Measurements from ENCODE around the gene YPEL1. TPM values are rescaled to one million over a fixed set of nuclear protein-coding genes. Genes with fewer than 3 reads are reported as not detected.
"Not testable (repeated sequence)": the region's sequence is repeated elsewhere in the genome, so short reads cannot be mapped to it uniquely, and the experiment has no call there.

YPEL1 gene
- total RNA-seq, 2 donors from 2014 or later = 1.2 to 1.8 TPM

DNA sequence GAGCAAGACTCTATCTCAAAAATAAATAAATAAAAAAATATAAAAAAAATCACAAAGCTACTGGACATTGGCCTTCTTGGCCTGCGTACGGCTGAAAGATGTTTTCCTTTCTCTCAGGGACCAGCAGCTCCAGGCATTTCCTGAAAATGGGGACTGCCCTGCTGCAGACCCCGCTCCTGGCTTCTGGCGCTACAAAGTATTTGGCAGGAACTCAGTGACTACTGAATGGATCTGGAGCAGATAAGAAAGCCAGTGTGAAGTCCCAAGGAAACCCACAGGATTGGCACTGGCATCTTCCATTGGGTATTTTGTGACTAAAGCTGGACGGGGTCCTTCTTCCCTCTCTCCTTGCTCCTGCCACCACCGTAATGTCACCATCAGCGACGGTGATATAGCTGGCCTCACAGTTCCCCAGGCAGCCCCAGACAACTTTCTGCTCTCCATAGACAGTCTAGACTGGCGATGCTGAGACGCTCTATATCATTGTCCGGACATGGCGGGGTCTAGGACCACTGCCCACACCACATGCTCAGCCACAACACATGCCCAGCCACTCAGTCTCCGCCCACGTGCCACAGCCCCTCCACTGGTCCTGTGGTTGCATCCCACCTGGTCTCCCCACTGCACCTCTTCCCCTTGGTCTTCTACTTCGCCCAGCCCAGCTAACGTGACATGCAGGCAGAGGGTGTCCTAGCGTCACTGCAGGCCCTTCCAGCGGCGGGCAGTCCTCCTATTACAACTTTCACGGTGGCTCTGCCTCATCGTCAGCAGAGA, 22.7 kb upstream of the YPEL1 start:
- no peak for DNase-seq (ENCODE audit: low spot score)
- intact Hi-C loops (cut with DNase I) = loop anchor here in 1 of 2 donors (10.0 kb wide), 1 partner anchor 1183 kb away; no protein-coding TSS in a partner anchor

DNA sequence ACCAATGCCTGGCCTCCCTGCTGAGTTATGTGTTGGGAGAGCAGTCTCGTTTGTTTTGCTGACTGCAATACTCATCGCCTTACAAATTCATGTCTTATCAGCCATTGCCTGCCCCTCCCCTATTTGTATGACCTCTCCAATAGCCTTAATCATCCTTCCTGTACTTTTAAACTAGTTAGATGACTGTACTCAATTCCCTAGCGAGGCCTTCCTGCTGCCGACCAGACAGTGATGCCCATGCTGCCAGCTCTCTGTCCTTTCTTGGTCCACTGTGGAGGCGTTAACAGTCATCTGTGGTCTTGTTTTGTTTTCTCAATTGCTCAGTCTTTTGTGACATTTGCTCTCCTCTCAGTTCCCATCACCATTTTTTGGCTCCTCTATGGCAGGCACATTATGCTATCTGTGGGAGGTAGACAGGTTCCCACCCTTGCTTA, 20.3 kb upstream of the YPEL1 start:
- DNase-seq (ENCODE audit: low spot score) = peak; percentile 78
- intact Hi-C loops (cut with DNase I) = loop anchor here in 1 of 2 donors (10.0 kb wide), 1 partner anchor 1181 kb away; no protein-coding TSS in a partner anchor

DNA sequence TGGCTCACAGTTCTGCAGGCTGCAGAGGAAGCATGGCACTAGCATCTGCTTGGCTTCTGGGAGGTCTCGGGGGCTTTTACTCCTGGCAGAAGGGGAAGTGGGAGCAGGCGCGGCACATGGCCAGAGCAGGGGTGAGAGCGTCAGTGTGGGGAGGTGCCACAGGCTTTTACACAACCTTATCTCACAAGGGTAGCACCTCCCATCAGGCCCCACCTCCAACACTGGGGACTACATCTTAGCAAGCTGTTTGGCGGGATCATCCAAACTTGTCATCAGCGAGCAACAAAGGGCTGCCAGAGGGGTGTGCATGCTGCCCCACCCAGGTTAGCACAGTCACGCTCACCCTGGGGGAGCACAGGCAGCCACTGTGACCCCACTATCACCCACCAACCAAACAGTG, 18.9 kb upstream of the YPEL1 start:
- intact Hi-C loops (cut with DNase I) = loop anchor here in 1 of 2 donors (10.0 kb wide), 1 partner anchor 1180 kb away; no protein-coding TSS in a partner anchor
- DNase-seq (ENCODE audit: low spot score) = no peak

DNA sequence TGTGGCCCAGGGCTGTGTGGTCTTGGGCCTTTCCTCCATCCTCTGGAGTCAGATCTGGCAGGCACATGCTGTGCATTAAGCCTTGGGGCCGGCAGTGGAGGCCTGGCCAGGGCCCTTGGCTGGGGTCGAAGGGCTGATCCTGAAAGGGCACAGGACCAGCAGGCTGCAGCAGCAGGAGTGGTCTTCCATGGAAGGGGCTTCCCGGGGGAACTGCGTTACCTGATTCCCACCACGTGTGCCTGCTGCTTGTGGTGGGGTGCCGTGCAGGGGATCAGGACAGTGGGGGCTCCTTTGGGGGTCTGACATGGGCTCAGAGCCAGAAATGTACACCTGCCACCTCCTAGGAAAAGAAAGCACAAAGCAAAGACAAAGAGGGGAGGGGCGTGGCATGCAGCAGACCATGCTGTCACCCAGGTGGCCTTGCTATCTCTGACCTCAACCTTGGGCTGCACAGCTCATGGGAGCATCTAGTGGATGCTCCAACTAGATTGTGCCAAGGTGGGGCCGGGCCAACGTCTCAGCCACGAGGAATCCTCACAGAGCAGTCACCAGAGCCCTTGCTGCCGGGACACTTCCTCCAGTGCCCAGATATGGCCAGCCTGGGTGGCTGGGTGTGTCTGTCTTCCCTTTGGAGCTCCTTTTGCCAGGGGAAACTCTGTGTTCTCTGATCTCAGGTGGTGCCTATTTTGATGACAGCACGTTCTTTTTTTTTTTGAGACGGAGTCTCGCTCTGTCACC, 17.9 kb upstream of the YPEL1 start:
- intact Hi-C loops (cut with DNase I) = loop anchor here in 1 of 2 donors (10.0 kb wide), 1 partner anchor 1179 kb away; no protein-coding TSS in a partner anchor

DNA sequence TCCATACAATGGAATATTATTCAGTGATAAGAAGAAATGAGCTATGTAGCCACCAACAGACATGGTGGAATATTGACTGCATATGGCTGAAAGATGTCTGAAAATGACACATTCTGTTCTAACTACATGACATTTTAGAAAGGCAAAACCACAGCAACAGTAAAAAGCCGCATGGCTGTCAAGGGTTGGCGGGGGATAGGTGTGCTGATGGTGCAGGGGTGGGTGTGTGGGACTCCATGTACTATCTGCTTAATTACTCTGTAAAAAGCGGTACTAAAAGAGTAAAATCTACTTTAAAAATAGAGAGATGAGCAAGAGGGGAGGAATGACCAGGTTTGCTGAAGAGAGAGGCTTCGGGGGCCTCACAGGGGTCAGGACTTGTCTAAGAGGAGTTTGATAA, 16.7 kb upstream of the YPEL1 start:
- intact Hi-C loops (cut with DNase I) = loop anchor here in 1 of 2 donors (10.0 kb wide), 1 partner anchor 1177 kb away; no protein-coding TSS in a partner anchor
- DNase-seq (ENCODE audit: low spot score) = no peak

More for the DNA sequence above, 17.9 kb upstream of the YPEL1 start:
- no peak for DNase-seq (ENCODE audit: low spot score)

DNA sequence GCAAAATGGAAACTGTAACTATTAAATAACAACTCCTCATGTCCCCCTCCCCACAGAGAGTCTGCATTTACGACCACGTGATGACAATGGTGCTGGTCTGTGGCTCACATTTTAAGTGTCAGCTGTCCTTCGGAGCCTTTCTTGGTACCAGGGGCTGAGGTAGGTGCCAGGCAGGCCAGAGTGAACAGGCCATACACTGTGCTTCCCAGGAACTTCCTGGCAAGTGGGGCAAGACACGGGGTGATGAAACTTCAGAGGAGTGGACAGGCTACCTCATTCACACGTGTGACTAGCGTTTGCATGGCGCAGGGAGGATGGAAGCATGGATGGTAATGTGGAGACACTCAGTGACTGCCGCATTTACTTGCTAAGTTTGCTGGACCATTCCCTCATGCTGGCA, 10.4 kb upstream of the YPEL1 start:
- no peak for DNase-seq (ENCODE audit: low spot score)
- intact Hi-C loops (cut with DNase I) = no loop called here

DNA sequence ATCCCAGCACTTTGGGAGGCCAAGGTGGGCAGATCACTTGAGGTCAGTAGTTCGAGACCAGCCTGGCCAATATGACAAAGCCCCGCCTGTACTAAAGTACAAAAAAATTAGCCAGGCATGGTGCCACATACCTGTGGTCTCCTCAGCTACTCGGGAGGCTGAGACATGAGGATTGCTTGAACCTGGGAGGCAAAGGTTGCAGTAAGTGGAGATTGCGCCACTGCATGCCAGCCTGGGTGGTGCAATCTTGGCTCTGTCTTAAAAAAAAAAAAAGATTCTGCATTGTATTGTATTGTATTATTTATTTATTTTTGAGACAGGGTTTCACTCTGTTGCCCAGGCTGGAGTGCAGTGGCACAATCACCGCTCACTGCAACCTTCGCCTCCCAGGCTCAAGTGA, 9.3 kb upstream of the YPEL1 start:
- DNase-seq (ENCODE audit: low spot score); intact Hi-C loops (cut with DNase I): not testable (repeated sequence)

DNA sequence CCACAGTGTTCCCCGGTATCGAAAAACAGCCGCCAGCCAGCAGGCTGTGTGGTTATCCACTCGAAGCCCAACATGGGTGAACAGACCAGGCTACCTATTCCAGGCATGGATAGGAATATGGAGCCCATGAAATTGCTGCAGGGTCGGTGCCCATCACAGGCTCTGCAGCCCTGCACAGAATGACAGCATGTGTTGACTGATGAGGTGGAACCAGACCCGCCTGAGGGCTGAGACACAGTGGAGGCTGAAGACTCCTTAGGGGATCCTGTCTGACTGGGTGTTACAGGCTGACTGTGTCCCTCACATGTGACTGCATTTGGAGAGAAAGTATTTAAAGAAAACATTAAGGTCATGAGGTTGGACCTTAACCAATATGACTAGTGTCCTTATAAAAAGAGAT, 6.2 kb upstream of the YPEL1 start:
- intact Hi-C loops (cut with DNase I) = no loop called here
- DNase-seq (ENCODE audit: low spot score) = no peak

DNA sequence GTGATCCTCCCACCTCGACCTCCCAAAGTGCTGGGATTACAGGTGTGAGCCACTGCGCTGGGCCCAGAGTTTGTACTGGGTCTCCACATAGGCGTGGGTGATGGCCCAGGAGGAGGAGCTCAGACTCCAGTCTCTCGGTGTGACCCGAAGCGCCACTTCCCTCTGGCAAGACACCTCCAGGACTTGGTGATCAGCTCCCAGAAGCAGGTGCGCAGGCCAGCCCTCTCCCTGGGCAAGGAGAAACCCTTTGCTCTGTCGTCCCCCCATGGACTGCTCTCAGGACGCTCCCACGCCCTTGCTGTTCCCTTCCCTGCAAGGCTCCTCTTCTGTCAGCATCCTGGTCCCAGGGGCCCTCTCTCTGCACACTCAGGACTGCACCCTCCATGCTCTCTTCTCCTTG, 5.5 kb upstream of the YPEL1 start:
- intact Hi-C loops (cut with DNase I) = no loop called here
- no peak for DNase-seq (ENCODE audit: low spot score)

DNA sequence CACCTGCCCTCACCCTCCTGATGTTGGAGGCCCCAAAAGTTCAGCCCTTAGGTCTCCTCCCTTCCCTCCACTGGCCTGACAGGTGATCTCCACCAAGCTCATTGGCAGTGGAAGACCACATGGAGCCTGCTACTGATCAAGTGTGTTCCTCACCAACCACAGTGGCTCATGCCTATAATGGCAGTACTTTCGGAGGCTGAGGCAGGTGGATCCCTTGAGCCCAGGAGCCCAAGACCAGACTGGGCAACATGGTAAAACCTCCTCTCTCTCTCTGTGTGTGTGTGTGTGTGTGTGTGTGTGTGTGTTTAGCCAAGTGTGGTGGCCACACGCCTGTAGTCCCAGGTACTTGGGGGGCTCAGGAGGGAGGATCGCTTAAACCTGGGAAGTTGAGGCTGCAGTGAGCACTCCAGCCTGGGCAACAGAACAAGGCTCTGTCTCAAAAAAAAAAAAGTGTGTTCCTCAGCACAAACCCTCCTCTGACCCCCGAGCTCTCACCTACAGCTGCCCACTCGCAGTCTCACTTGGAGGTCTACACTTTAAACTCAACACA, 4.3 kb upstream of the YPEL1 start:
- intact Hi-C loops (cut with DNase I) = no loop called here
- no peak for DNase-seq (ENCODE audit: low spot score)

DNA sequence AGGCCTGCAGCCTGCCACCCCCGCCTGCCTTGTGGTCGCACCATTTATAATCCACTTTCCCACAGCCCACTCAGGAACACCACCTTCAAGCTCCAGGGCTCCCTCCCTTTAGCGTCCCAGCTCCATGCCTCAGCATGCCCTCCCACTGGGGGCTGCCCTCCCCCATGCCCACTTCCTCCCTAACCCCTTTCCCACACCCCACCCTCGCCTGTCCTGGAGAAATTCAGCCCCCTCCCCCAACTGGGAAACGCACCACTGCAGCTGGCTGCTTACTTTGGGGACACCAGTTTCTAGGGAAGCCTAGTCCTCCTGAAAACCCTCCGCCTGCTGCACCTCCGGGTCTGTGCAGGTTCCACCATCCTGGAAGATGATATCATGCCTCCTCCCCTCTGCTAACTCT, 3.4 kb upstream of the YPEL1 start:
- no peak for DNase-seq (ENCODE audit: low spot score)
- intact Hi-C loops (cut with DNase I) = no loop called here

DNA sequence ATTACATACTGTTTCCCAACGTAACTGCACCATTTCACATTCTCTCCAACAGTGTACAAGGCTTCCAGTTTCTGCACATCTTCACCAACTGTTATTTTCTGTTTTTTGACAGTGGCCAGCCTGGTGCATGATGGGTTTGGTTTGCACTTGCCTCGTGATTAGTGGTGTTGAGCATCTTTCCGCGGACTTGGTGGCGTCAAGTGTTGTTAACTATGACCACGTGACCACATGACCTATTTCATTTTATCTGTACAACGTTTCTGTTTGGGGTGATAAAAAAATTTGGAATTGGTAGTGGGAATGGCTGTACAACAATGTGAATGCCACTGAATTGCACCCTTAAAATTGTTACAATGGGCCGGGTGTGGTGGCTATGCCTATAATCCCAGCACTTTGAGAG, 2.5 kb upstream of the YPEL1 start:
- DNase-seq (ENCODE audit: low spot score) = no peak
- intact Hi-C loops (cut with DNase I) = no loop called here

DNA sequence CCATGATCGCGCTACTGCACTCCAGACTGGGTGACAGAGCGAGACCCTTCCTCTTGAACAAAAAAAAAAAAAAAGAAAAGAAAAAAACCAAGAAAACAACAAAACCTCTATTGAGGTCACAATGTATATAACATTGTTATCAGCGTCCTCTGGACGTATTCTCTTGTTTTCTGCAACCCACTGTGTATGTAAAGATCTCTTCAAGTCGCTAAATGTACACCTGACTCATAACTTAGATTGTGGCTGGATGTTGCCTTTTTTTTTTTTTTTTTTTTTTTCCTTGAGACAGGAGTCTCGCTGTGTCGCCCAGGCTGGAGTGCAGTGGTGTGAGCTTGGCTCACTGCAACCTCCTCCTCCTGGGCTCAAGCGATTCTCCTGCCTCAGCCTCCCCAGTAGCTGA, 1.4 kb upstream of the YPEL1 start:
- intact Hi-C loops (cut with DNase I) = no loop called here
- DNase-seq (ENCODE audit: low spot score) = no peak

DNA sequence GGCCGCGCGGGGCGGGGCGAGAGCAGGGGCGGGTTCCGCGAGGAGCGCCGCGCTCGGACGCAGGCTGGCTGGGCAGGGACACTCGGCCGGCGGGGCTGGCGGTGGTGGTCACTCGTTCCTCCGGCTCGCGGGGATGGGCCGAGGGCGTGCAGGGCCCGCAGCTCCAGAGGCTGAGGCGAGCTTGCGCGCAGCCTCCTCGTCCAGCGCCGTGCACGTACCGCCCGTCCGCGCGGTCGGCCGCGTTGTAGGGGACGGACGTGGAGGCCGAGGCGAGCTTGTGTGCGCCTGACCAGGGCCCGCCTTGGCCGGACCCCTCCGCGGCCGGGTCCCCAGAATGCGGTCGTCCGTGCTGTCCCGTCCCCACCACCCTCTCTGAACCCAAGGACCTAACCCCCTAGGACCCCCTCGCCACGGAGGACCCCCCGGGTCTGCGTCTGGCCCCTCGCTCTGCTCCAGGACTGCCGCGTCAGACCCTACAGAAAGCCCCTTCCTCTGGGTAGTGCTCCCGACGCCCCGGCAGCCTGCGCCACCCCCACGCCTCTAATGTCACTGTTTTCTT, 569 bp upstream of the YPEL1 start:
- no peak for DNase-seq (ENCODE audit: low spot score)
- intact Hi-C loops (cut with DNase I) = no loop called here

DNA sequence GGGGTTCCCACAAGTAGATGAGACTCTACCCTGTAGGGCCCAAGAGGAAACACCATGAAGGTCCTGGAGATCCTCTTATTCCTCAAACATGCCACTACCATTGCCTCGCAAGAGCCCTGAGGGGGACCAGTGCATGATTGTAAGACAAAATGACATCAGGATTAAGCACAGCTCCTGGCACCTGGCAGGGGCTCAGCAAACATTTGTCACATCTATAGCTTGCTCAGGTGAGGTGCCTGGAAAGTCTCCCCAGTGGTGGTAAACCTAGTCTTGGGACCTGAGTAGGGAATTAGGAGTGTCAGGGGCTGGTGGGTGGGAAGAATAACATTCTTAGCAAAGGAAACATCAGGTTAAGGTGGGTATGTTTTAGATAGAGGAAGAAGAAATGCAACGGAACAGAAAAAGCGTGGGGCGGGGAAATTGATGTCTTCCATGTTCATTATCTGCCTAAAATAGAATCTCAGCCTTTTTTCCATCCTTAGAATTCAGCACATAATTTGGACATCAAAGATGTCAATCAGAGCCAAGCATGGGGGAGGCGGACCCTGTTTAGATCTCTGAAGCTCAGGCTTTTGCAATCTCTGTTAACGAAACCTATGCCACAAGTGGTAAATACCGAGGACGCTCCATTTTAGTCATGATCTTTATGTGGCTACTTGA, 924 bp downstream of the YPEL1 start:
- no peak for DNase-seq (ENCODE audit: low spot score)
- intact Hi-C loops (cut with DNase I) = no loop called here

DNA sequence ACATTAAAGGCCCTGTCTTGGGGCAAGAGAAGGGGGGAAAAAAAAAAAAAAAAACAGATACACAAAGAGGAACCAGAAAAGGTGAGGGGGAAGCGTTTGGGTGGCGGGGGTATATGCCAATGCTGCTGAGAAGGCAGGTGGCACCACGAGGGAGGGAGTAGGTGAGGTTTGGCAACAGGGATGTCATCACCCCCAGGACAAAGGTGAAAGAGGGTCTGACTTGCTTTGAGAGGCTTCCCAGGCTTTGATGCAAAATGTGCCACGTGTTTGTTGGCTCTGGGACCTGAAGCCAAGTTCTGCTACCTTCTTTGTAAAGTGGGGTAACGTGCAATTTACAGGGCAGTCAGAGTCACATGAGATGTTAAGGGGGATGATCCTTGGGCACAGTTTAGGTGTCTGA, 4.1 kb downstream of the YPEL1 start:
- no peak for DNase-seq (ENCODE audit: low spot score)
- intact Hi-C loops (cut with DNase I) = no loop called here

DNA sequence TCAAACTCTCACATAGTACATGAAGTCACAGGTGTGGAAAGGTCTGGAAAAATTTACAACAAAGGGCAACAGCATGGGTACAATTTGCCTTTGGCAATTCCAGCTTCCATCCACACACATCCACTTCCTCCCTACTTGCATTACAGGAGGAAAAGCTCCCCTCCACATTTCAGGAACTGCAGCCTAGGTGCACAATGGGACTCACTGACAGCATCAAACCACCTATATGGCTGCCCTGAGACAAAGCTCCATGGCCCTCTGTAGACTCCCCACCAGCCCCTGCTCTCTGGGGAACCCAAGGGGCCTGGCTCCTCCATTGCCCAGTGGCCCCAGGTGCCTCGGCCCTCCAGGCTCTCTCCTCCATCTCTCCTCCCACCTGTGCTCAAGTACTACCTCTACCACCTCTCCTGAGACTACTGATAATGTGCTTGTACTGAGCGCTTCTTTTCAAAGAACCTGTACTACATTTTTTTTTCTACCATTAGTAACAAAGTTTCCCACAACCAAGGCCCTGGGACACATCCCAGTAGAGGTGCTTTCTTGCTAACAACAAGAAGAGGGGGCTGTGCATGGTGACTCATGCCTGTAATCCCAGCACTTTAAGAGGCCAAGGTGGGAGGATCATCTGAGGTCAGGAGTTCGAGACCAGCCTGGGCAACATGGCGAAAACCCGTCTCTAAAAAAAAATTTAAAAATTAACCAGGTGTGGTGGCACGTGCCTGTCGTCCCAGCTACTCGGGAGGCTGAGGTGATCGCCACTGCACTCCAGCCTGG, 4.9 kb downstream of the YPEL1 start:
- intact Hi-C loops (cut with DNase I) = no loop called here
- no peak for DNase-seq (ENCODE audit: low spot score)

DNA sequence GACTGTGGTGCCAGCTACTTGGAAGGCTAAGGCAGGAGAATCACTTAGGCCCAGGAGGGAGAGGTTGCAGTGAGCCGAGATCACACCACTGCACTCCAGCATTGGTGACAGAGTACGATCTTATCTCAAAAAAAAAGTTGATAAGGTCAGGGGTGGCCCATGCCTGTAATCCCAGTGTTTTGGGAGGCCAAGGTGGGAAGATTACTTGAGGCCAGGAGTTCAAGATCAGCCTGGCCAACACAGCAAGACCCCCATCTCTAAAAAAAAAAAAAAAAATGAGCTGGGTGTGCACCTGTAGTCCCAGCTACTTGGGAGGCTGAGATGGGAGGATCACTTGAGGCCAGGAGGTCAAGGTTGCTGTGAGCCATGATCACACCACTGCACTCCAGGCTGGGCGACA, 6.4 kb downstream of the YPEL1 start:
- DNase-seq (ENCODE audit: low spot score); intact Hi-C loops (cut with DNase I): not testable (repeated sequence)

DNA sequence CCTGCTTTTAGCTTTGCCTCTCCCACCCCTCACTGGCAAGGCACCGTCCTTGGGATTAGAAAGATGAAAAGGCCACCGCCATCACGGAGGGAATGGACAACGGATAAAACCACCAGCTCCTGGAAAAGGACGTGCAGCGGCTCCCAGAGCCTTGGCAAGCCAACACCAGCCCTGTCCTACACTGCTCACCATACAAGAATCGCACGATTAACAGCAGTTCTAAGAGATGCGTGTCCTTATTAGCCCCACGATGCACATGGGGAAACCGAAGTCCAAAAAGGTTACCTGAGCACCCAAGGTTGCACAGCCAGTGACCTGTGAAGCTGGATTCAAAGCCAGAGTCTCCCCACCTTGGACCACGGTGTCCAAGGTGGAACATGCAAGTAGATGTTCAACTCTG, 7.3 kb downstream of the YPEL1 start:
- intact Hi-C loops (cut with DNase I) = no loop called here

More for the DNA sequence above, 7.3 kb downstream of the YPEL1 start:
- no peak for DNase-seq (ENCODE audit: low spot score)
